ENCODE data around the gene SLC30A10. TPM values are rescaled to one million over a fixed set of nuclear protein-coding genes. Genes with fewer than 3 reads are reported as not detected.
"Not testable (repeated sequence)": the region's sequence is repeated elsewhere in the genome, so short reads cannot be mapped to it uniquely, and the experiment has no call there.

Gene SLC30A10
- total RNA-seq, 1 donor from 2014 or later = not detected

- TF ChIP-seq CTCF (IDR thresholded peaks at IDR 0.05; ENCODE audit: unreplicated experiment) = no peak
- Mint-ChIP-seq H3K9me3 (ENCODE audit: unreplicated experiment) (no peaks in the 10 kb centered on the region), H3K36me3 (ENCODE audit: low read depth, unreplicated experiment) (no peaks in the 10 kb centered on the region), H3K4me3 (ENCODE audit: unreplicated experiment) (no peak overlapping the region), H3K4me1 (ENCODE audit: unreplicated experiment) (no peaks in the 10 kb centered on the region), H3K27ac (ENCODE audit: unreplicated experiment) (no peak overlapping the region), H3K27me3 (ENCODE audit: unreplicated experiment) (peaks cover 3% of the 10 kb centered on the region)
- no peak for DNase-seq (ENCODE audit: low spot score)
Observed at GRCh38 chr1:219954052-219954451, 25.7 kb upstream of the SLC30A10 start.

DNA sequence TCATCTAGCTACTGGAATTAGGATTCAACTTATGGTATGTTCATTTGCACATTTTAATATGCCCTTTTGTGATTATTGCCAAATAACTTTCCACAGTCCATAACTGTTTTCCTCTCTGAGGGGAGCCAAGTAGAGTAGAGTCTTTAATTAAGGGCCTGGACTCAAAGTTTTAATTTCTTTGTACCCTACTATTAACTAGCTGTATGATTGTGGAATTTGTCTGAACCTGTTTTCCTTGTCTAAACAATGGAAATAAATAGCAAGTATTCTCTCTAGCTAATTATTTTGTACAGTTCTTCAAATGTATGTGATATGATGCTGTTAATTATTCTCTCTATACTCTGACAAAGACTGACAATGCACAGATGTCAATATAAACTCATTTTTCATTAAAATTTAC is 24.0 kb upstream of the SLC30A10 start:
- Mint-ChIP-seq H3K4me3 (ENCODE audit: unreplicated experiment) (no peak overlapping the region), H3K27me3 (ENCODE audit: unreplicated experiment) (peaks cover 3% of the 10 kb centered on the region), H3K9me3 (ENCODE audit: unreplicated experiment) (no peaks in the 10 kb centered on the region), H3K36me3 (ENCODE audit: low read depth, unreplicated experiment) (no peaks in the 10 kb centered on the region), H3K4me1 (ENCODE audit: unreplicated experiment) (no peaks in the 10 kb centered on the region), H3K27ac (ENCODE audit: unreplicated experiment) (no peak overlapping the region)
- no peak for TF ChIP-seq CTCF (IDR thresholded peaks at IDR 0.05; ENCODE audit: unreplicated experiment)
- no peak for DNase-seq (ENCODE audit: low spot score)

- not testable (repeated sequence) for H3K4me1 Mint-ChIP-seq (ENCODE audit: unreplicated experiment); H3K27ac Mint-ChIP-seq (ENCODE audit: unreplicated experiment); H3K4me3 Mint-ChIP-seq (ENCODE audit: unreplicated experiment); H3K27me3 Mint-ChIP-seq (ENCODE audit: unreplicated experiment); H3K36me3 Mint-ChIP-seq (ENCODE audit: low read depth, unreplicated experiment); DNase-seq (ENCODE audit: low spot score); H3K9me3 Mint-ChIP-seq (ENCODE audit: unreplicated experiment)
Observed at GRCh38 chr1:219949227-219949626, 20.9 kb upstream of the SLC30A10 start.

DNA sequence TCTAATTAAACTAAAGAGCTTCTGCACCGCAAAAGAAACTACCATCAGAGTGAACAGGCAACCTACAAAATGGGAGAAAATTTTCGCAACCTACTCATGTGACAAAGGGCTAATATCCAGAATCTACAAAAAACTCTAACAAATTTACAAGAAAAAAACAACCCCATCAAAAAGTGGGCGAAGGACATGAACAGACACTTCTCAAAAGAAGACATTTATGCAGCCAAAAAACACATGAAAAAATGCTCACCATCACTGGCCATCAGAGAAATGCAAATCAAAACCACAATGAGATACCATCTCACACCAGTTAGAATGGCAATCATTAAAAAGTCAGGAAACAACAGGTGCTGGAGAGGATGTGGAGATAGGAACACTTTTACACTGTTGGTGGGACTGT is 20.4 kb upstream of the SLC30A10 start:
- H3K36me3 Mint-ChIP-seq (ENCODE audit: low read depth, unreplicated experiment); H3K4me3 Mint-ChIP-seq (ENCODE audit: unreplicated experiment); H3K27me3 Mint-ChIP-seq (ENCODE audit: unreplicated experiment); DNase-seq (ENCODE audit: low spot score); H3K4me1 Mint-ChIP-seq (ENCODE audit: unreplicated experiment); H3K9me3 Mint-ChIP-seq (ENCODE audit: unreplicated experiment); H3K27ac Mint-ChIP-seq (ENCODE audit: unreplicated experiment): not testable (repeated sequence)

- Mint-ChIP-seq H3K27me3 (ENCODE audit: unreplicated experiment) (no peaks in the 10 kb centered on the region), H3K9me3 (ENCODE audit: unreplicated experiment) (no peaks in the 10 kb centered on the region), H3K4me1 (ENCODE audit: unreplicated experiment) (no peaks in the 10 kb centered on the region), H3K27ac (ENCODE audit: unreplicated experiment) (no peak overlapping the region), H3K36me3 (ENCODE audit: low read depth, unreplicated experiment) (no peaks in the 10 kb centered on the region), H3K4me3 (ENCODE audit: unreplicated experiment) (no peak overlapping the region)
- DNase-seq (ENCODE audit: low spot score) = no peak
- TF ChIP-seq CTCF (IDR thresholded peaks at IDR 0.05; ENCODE audit: unreplicated experiment) = no peak
Observed at GRCh38 chr1:219945795-219946194, 17.4 kb upstream of the SLC30A10 start.

DNA sequence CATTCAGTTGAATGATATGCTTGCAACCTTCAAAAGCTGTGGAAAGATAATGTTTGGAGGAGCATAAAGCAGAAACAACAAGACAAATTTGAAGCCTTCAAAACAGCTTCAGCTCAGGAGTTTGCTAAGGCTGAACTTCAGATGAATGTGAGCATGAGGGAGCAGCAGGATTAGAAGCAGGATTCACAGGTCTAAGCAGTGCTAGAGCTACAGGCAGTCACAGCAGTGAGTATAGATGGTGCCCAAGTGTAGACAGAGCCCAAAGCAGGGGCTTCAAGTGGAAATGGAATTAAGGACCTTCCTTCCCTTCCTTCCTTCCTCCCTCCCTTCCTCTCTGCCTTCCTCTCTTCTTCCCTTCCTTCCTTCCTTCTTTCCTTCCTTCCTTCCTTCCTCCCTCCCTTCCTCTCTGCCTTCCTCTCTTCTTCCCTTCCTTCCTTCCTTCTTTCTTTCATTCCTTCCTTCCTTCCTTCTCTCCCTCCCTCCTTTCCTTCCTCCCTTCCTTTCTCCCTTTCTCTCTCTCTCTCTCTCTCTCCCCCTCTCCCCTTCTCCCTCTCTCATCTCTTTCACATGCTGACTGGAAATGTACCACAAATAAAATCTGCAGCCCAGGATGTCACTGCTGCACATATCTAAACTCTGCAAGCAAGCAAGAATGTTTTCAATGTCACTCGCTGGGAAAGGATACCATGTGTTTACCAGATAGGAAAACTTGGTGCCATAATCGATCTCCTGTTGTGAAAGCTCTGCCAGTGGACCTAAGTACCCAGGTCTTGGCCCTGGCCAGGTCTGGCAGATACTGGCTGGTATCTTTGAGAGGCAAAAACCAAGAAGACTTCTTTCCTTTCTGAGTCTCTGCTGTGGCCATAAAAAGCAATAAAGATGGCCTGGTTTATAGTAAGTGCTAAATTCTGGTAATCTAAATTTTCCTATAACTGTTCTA is 13.1 kb upstream of the SLC30A10 start:
- no peaks in the 10 kb centered on the region for H3K27me3 Mint-ChIP-seq (ENCODE audit: unreplicated experiment)
- TF ChIP-seq CTCF (IDR thresholded peaks at IDR 0.05; ENCODE audit: unreplicated experiment) = no peak
- no peaks in the 10 kb centered on the region for H3K4me1 Mint-ChIP-seq (ENCODE audit: unreplicated experiment)
- no peaks in the 10 kb centered on the region for H3K9me3 Mint-ChIP-seq (ENCODE audit: unreplicated experiment)
- no peaks in the 10 kb centered on the region for H3K36me3 Mint-ChIP-seq (ENCODE audit: low read depth, unreplicated experiment)
- no peak overlapping the region for H3K4me3 Mint-ChIP-seq (ENCODE audit: unreplicated experiment)
- no peak for DNase-seq (ENCODE audit: low spot score)
- no peak overlapping the region for H3K27ac Mint-ChIP-seq (ENCODE audit: unreplicated experiment)

Measured in endothelial cell (in vitro differentiated cells).